G401 (cell line): ENCODE results near the gene C21orf58. TPM values are rescaled to one million over a fixed set of nuclear protein-coding genes. Genes with fewer than 3 reads are reported as not detected.

Source experiments
- DNase-seq: peaks from one replicate; pipeline ENCODE4 v3.0.0-alpha.2; 2015; ENCODE audit warnings: low spot score
- in situ Hi-C: cut with HindIII; loops from 2 replicates; pipeline ENCODE4 v1.10.0; 2016; ENCODE audit warnings: low sequenced_read_pairs, mixed read lengths
- total RNA-seq: library from RNA; depleted of rRNA; stranded (reverse); fragments of >200 nt; shearing (Covaris generic); gene quantifications from 2 replicates; pipeline ENCODE4 v1.2.3, GENCODE V29; 2014; rRNA removed

C21orf58 gene
- total RNA-seq, 1 experiment from 2014 or later = 8.2 TPM

GRCh38 chr21:46273341-46273740 is 50.3 kb downstream of the C21orf58 start:
- in situ Hi-C loops = no loop called here
- DNase-seq = no peak

GRCh38 chr21:46269466-46269865 is 54.2 kb downstream of the C21orf58 start:
- DNase-seq = no peak
- in situ Hi-C loops = no loop called here

GRCh38 chr21:46268371-46268770 is 55.3 kb downstream of the C21orf58 start:
- DNase-seq = peak; percentile 75
- in situ Hi-C loops = no loop called here

GRCh38 chr21:46266946-46267345 is 56.7 kb downstream of the C21orf58 start:
- no peak for DNase-seq

GRCh38 chr21:46265736-46266525 is 57.7 kb downstream of the C21orf58 start:
- no peak for DNase-seq
- in situ Hi-C loops = no loop called here

More at GRCh38 chr21:46266946-46267345, 56.7 kb downstream of the C21orf58 start:
- in situ Hi-C loops = no loop called here

GRCh38 chr21:46264690-46265144 is 59.0 kb downstream of the C21orf58 start:
- in situ Hi-C loops = no loop called here
- DNase-seq = no peak

- DNase-seq = peak; percentile 19
- in situ Hi-C loops = no loop called here
Measured at GRCh38 chr21:46264046-46264689, 59.5 kb downstream of the C21orf58 start.

GRCh38 chr21:46256501-46256994 is 67.1 kb downstream of the C21orf58 start:
- DNase-seq = no peak
- in situ Hi-C loops = no loop called here

- in situ Hi-C loops = no loop called here
- no peak for DNase-seq
Measured at GRCh38 chr21:46255758-46256337, 67.8 kb downstream of the C21orf58 start.

- in situ Hi-C loops = no loop called here
- DNase-seq = no peak
Measured at GRCh38 chr21:46255166-46255565, 68.5 kb downstream of the C21orf58 start.

GRCh38 chr21:46254208-46254975 is 69.3 kb downstream of the C21orf58 start:
- in situ Hi-C loops = no loop called here
- DNase-seq = no peak

- DNase-seq = no peak
- in situ Hi-C loops = no loop called here
Measured at GRCh38 chr21:46253610-46254124, 70.0 kb downstream of the C21orf58 start.

GRCh38 chr21:46252840-46253239 is 70.8 kb downstream of the C21orf58 start:
- in situ Hi-C loops = no loop called here
- DNase-seq = no peak

Other genes with a start within 250 kb of the C21orf58 start
- 69.1 and 79.2 TPM in 2 replicates for gene COL6A2, start 225.8 kb downstream of the C21orf58 start, total RNA-seq
- 1.1 TPM in 1 of 2 replicates, not detected in the other for gene FTCD, start 168.3 kb downstream of the C21orf58 start, total RNA-seq
- 5.9 and 11.2 TPM in 2 replicates for gene SPATC1L, start 139.4 kb downstream of the C21orf58 start, total RNA-seq
- 59.4 and 66.8 TPM in 2 replicates for gene LSS, start 95.1 kb downstream of the C21orf58 start, total RNA-seq
- 102 and 127 TPM in 2 replicates for gene MCM3AP, start 38.3 kb downstream of the C21orf58 start, total RNA-seq
- gene YBEY, start 37.5 kb downstream of the C21orf58 start, total RNA-seq = 29.0 and 52.6 TPM in 2 replicates
- 14.3 and 33.5 TPM in 2 replicates for gene PCNT, start 286 bp upstream of the C21orf58 start, total RNA-seq
- 23.2 and 32.4 TPM in 2 replicates for gene DIP2A, start 135.0 kb upstream of the C21orf58 start, total RNA-seq